CD4-positive, alpha-beta T cell treated with Interleukin-4 for 1 hour (primary cell): ENCODE data around the gene ACOT2.
A peak's percentile ranks its signal among the peaks of the same experiment; 100 is the strongest.
"Not testable (repeated sequence)": the region's sequence is repeated elsewhere in the genome, so short reads cannot be mapped to it uniquely, and the experiment has no call there.

ENCODE experiments used
- DNase-seq, 2 donors: peaks; one replicate each; pipeline ENCODE4 v3.0.0-alpha.2; 2020 to 2022

ACOT2 gene, protein sequence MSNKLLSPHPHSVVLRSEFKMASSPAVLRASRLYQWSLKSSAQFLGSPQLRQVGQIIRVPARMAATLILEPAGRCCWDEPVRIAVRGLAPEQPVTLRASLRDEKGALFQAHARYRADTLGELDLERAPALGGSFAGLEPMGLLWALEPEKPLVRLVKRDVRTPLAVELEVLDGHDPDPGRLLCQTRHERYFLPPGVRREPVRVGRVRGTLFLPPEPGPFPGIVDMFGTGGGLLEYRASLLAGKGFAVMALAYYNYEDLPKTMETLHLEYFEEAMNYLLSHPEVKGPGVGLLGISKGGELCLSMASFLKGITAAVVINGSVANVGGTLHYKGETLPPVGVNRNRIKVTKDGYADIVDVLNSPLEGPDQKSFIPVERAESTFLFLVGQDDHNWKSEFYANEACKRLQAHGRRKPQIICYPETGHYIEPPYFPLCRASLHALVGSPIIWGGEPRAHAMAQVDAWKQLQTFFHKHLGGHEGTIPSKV

DNA sequence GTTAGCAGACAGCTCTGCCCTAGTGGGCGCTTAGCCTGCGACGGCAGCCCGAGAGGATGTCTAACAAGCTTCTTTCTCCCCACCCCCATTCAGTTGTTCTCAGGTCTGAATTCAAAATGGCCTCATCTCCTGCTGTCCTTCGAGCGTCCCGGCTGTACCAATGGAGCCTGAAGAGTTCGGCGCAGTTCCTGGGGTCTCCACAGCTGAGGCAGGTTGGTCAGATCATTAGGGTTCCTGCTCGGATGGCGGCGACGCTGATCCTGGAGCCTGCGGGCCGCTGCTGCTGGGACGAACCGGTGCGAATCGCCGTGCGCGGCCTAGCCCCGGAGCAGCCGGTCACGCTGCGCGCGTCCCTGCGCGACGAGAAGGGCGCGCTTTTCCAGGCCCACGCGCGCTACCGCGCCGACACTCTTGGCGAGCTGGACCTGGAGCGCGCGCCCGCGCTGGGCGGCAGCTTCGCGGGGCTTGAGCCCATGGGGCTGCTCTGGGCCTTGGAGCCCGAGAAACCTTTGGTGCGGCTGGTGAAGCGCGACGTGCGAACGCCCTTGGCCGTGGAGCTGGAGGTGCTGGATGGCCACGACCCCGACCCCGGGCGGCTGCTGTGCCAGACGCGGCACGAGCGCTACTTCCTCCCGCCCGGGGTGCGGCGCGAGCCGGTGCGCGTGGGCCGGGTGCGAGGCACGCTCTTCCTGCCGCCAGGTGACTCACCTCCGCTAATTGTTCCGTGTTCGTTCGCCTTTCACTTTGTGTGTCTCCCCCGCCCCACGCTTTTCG is at the start of gene ACOT2:
Gene ACOT2, plus strand, starts transcription at position 29 of the 774 bp plus-strand sequence. Its CDS starts 28 bp downstream, at position 57.
- DNase-seq = peak; percentile 75 to 77

DNA sequence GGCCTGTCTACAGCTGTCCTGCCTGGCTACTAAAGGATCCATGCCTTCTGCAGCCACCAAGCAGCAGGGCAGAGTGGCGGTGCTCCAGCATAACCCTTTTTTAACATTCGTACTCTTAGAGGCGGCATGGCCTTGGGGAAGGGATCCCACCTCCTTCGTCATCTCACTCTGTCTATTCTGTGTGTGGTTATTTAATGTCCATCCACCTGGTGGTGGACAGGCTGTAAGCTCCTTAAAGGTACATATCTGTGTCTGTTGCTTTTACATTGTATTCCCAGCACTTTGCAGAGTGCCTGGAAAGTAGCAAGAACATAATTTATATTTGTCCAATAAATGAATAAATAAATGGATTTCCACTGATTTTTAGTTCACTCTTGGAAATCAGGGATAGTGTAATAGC is 47.8 kb upstream of the ACOT2 start:
- no peak for DNase-seq

DNA sequence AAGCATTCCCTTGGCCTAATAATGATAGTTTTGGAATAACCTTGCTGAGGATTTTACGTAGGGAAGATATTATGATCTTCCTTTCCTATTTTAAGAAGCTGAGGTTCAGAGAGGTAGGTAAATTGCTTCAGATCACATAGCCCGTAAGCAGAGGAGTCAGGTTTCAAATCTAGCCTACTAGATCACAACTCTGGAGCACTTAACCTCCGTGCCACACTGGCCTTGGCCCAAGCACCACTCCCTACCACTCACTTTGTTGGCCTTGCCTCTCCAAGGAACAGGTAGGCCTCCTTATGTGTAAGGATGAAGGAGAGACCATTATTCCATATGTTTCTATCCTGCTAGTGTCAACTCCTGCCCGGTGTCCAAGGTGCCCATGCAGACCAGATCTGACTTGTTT is 44.5 kb upstream of the ACOT2 start:
- no peak for DNase-seq

DNA sequence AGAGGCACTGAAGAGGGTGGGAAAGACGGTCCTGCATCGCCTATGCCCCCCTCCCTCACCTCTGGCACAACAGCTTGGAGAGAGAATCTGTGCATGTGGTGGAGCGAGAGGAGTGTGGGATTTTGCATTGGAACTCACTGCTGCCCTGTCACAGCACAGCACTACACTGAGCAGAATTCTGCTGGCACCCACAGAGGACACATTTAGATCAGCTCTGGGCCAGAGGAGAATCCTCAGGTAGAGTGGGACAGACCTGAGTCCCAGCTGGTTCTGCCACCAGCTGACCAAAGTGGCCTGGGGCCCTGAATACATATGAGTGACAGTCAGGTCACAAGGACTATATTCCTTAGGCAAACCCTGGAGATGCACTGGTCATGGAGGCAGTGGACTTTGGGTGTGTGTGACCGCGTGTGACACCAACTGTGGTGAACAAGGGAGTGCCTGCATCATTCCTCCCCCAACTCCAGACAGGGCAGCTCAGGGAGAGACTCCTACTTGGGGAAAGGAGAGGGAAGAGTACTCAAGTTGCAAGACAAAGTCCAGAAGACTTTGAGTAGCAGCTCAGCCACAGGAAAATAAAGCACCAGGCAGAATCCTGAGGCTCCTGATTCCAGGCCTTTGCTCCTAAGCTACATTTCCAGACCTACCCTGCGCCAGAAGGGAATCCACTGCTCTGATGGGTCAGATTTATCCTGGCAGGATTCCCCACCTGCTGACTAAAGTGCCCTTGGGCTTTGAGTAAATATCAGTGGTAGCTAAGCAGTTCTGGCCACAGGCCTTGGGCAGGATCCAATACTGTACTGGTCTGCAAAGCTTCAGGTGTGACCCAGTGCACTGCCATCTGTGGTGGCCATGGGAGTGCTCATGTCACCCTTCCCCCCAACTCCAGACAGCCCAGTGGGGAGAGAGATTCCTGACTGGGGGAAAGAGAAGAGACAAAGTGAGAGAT is 42.7 kb upstream of the ACOT2 start:
- DNase-seq = no peak

DNA sequence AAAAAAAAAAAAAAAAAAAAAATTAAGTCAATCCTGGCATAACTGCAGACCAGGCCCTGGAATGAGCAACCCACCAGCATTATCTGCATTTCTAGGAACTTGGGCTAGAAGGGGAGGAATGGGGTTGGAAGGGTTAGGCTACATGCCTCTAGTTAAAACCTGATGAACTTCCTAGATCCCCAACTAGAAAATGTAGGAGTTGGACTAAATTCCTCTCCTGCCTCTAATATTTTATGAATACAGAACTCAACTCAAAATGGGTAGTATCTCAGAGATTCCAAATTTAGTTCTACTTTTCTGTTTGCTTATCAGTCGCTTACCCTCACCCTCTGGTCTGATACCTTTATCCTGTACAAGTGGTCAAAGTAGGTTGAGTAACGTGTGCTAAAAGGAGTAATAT is 39.7 kb upstream of the ACOT2 start:
- DNase-seq = not testable (repeated sequence)

DNA sequence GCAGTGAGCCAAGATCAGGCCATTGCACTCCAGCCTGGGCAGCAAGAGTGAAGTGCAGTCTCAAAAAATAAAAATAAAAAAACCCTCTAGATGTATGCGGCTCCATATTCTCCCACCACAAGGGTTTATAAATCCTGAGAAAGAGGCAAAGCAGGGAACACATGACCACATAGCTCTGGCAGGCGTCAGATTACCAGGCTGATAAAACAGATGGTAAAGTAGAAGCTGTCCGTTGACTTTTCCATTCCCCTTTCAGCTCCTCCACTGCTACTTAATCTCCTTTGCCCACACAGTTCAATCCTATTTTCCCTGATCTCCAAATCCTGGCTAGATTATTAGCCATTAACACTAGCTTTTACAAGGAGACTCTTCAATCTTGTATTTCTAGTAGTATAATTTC is 37.0 kb upstream of the ACOT2 start:
- DNase-seq = not testable (repeated sequence)

DNA sequence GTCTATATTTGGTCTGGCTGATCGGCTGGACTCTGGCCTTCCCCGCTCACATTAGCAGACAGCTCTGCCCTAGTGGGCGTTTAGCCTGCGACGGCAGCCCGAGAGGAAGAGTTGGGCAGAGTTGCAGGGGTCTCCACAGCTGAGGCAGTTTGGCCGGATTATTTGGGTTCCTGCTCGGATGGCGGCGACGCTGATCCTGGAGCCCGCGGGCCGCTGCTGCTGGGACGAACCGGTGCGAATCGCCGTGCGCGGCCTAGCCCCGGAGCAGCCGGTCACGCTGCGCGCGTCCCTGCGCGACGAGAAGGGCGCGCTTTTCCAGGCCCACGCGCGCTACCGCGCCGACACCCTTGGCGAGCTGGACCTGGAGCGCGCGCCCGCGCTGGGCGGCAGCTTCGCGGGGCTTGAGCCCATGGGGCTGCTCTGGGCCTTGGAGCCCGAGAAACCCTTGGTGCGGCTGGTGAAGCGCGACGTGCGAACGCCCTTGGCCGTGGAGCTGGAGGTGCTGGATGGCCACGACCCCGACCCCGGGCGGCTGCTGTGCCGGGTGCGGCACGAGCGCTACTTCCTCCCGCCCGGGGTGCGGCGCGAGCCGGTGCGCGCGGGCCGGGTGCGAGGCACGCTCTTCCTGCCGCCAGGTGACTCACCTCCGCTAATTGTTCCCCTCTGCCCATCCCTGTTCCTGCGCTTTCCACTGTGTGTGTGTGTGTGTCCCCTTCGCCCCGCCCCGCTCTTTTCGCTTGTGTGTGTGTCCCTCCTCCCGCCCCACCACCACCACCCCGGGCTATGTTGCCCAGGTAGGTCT is 31.6 kb upstream of the ACOT2 start:
- DNase-seq = not testable (repeated sequence)

DNA sequence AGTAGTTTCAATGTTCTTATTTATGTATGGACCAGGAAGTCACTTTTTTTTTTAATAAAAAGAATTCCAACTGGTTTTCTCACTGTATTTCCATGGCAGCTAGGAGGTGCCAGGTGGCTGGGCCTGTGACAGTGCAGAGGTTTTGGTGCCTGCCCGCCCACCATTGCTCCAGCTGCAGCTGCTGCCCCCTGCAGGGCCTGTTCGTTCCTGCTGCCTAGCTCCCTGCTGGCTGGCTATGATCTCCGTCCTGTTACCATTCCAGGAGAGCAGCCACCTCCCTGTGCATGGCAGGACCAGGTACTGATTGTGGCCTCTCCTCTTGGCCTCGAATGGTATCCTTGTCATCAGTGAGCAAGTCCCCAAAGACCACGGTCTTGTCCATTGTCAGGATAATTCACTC is 30.0 kb upstream of the ACOT2 start:
- DNase-seq = peak; percentile 37 to 63

DNA sequence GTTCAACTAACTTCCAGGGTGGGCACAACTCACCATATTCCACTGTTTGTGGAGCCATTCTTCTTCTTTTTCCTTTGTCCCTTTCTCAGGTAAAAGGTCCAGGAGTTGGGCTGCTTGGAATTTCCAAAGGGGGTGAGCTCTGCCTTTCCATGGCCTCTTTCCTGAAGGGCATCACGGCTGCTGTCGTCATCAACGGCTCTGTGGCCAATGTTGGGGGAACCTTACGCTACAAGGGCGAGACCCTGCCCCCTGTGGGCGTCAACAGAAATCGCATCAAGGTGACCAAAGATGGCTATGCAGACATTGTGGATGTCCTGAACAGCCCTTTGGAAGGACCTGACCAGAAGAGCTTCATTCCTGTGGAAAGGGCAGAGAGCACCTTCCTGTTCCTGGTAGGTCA is 26.1 kb upstream of the ACOT2 start:
- not testable (repeated sequence) for DNase-seq

DNA sequence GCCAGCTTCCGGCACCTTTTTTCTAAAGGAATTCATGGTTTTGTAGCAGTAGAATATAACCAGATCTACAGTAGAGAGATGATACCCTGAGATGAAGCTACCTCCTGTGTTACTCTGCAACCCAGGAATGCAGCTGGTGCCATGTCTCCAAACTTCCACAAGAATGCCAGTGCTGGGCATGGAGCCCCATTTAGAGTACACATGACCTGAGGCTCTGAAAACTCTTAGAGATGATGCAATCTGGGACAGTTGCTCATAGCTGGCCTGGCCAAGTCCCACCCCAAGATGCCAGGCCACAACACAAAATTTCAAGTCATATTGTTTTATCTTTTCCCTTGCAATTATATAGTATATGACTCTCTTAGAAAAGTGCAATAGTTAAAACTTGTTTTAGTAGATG is 23.7 kb upstream of the ACOT2 start:
- not testable (repeated sequence) for DNase-seq

DNA sequence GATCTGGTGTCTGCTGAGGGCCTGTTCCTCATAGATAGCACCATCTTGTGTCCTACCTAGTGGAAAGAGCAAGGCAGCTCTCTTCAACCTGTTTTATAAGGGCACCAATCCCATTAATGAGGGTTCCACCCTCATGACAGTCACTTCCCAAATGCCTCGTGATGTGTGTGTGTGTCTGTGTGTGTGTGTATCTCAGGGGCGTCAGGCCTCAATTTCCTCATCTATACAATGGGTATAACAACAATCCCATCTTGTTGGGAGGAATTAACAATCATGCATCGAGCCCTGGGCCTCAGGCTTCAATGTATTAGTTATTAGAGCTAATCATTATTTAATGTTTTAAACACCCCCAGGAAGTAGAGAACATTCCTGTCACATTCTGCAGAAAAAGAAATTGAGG is 19.9 kb upstream of the ACOT2 start:
- DNase-seq = not testable (repeated sequence)

DNA sequence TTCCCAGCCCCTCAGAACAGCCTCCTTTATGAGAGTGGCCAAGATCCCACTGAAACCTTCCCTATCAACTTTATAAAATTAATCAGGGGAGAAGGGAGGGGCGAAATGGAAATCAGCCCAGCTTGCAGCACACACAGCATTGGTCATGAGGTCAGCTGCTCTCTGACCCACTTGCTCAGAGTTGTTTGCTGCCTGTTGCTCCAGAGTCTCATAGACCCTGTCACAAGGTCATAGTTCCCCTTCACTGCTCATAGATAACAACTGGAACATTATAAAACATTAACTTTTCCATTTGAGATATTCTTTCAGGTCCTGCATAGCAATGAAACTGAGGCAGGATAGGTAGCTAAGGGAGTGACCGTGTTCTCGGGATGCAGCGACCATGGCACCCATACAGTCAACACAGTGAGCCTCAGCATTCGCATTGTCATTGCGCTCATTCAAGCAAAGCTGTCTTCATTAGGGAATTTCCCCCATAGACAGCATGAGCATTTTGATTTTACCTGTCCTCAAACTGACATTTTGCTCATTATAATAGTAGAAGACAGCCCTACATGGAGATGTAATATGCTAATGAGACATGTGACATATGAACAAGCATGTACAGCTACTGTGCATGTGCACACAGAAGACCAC is 19.0 kb upstream of the ACOT2 start:
- not testable (repeated sequence) for DNase-seq

DNA sequence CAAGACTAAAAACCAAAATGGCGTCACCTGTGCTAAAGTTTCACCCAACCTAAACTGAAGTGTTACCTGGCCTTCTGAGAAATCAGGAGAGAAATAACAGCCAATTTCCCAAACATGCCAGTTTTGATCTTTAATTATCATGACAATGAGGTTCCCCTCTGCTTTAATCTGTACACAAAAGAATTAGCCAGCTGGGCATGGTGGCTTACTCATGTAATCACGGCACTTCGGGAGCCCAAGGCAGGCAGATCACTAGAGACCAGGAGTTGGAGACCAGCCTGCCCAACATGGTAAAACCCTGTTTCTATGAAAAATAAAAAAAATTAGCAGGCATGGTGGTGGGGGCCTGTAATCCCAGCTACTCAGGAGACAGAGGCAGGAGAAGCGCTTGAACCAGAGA is 15.2 kb upstream of the ACOT2 start:
- DNase-seq = no peak

DNA sequence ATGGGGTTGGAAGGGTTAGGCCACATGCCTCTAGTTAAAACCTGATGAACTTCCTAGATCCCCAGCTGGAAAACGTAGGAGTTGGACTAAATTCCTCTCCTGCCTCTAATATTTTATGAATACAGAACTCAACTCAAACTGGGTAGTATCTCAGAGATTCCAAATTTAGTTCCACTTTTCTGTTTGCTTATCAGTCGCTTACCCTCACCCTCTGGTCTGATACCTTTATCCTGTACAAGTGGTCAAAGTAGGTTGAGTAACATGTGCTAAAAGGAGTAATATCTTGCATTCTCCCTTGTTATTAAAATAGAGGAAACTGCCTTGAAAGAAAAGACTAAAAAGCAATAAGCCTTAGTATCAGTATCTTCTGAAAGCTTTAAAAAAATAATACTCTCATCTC is 11.8 kb upstream of the ACOT2 start:
- DNase-seq = not testable (repeated sequence)

DNA sequence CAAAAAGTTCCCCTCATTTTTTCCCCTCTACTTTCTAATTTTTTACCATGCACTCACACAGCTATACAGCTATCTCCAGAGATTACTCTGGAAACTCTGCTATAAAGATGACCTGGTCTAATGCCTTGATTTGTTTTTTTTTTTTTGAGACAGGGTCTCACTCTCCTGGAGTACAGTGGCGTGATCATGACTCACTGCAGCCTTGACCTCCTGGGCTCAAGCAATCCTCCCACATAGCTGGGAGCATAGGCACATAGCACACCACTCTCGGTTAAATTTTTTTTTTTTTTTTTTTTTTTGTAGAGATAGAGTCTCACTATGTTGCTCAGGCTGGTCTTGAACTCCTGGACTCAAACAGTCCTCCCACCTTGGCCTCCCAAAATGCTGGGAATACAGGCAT is 10.8 kb upstream of the ACOT2 start:
- not testable (repeated sequence) for DNase-seq

DNA sequence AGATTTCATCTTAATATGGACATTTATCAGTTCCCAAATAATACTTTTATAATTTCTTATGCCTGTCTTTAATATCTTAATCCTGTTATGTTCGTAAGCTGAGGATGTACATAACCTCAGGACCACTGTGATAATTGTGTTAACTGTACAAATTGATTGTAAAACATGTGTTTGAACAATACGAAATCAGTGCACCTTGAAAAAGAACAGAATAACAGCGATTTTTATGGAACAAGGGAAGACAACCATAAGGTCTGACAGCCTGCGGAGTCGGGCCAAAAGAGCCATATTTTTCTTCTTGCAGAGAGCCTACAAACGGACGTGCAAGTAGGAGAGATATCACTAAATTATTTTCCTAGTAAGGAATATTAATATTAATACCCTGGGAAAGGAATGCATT is 6.8 kb upstream of the ACOT2 start:
- not testable (repeated sequence) for DNase-seq

DNA sequence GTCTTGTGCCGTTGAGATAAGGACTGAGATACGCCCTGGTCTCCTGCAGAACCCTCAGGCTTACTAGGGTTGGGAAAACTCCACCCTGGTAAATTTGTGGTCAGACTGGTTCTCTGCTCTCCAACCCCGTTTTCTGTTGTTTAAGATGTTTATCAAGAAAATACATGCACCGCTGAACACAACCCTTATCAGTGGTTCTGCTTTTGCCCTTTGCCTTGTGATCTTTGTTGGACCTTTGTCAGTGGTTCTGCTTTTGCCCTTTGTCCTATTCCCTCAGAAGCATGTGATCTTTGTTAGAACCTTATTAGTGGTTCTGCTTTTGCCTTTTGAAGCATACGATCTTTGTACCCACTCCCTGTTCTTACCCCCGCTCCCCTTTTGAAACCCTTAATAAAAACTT is 6.3 kb upstream of the ACOT2 start:
- not testable (repeated sequence) for DNase-seq

DNA sequence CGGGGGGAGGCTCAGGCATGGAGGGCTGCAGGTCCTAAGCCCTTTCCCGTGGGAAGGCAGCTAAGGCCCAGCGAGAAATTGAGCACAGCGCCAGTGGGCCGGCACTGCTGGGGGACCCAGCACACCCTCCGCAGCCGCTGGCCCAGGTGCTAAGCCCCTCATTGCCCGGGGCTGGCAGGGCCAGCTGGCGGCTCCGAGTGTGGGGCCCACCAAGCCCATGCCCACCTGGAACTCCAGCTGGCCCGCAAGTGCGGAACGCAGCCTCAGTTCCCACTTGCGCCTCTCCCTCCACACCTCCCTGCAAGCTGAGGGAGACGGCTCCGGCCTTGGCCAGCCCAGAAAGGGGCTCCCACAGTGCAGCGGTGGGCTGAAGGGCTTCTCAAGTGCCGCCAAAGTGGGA is 2.6 kb upstream of the ACOT2 start:
- not testable (repeated sequence) for DNase-seq

DNA sequence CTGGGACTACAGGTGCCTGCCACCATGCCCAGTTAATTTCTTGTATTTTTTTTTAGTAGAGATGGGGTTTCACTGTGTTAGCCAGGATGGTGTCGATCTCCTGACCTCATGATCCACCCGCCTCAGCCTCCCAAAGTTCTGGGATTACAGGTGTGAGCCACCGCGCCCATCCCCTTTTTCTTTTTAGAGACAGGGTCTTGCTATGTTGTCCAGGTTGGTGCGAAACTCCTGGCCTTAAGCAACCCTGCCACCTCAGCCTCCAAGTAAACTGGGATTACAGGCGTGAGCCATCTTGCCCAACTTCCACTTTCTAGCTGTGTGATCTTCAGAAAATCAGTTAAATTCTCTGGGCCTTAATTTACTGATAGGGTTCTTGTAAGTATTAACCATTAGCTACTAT is 2.1 kb upstream of the ACOT2 start:
- DNase-seq = not testable (repeated sequence)

DNA sequence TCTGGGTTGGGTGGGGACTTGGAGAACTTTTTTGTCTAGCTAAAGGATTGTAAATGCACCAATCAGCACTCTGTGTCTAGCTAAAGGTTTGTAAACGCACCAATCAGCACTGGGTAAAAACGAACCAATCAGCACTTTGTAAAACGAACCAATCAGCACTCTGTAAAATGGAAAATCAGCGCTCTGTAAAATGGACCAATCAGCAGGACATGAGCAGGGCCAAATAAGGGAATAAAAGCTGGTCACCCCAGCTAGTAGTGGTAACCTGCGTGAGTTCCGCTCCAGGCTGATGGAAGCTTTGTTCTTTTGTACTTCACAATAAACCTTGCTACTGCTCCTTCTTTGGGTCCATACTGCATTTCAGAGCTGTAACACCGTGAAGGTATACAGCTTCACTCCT is 1.7 kb upstream of the ACOT2 start:
- no peak for DNase-seq
